ENCODE data around the gene ZNF423.

Gene ZNF423

DNA sequence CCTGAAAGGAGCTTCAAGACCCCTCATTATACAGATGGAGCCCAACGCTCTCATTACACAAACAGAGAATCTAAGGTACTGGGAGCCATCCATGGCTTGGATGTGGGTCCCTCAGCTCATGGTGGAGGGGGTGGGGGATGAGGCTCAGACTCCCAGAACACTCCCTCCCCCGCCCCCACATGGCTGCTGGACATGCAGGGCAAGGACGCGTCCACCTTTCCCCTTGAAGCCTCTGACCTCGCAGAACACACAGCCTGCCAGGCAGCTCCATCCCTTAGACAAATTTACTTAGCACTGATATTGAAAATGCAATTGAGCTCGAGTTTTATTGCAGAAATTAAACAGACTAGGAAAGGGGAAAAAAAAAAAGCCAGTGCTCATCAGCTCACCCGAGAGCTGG lies 203.9 kb downstream of the ZNF423 start:
- no peak for DNase-seq (ENCODE audit: extremely low read depth in 1 of 2, low read depth in 1 of 2)

DNA sequence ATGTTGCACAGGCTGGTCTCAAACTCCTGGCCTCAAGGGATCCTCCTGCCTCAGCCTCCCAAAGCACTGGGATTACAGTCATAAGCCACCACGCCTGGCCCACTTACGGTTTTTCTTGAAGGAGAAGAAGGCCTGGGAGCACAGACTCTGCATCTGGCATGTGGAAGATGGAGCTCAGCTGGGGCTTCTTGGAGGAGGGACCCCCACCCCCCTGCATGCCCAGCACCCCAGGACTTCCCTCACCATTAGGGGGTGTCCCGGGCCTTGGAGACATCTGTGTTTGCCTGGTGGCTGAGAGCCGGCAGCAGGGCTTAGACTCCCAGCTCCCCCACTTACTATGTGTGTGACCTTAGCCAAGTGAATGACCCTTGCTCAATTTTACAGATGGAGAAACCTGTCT lies 204.7 kb downstream of the ZNF423 start:
- DNase-seq (ENCODE audit: extremely low read depth in 1 of 2, low read depth in 1 of 2), result no peak

DNA sequence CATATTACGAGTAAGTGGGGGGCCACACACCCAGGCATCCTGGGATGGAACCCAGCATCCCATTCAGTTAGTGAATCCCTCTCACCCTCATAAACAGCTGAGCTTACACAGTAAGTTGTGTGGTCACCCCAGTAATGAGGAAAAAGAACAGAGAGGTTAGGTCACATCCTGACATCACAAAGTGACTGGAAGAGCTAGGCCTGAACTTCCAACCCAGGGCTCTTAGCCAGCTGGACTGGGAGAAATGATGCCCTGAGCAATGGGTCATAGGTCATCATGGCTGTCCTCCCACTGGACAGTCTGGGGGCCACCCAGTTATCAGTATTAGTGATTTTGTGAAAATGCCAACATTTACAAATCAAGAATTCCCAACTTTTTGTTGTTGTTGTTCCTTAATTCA lies 205.3 kb downstream of the ZNF423 start:
- no peak for DNase-seq (ENCODE audit: extremely low read depth in 1 of 2, low read depth in 1 of 2)

DNA sequence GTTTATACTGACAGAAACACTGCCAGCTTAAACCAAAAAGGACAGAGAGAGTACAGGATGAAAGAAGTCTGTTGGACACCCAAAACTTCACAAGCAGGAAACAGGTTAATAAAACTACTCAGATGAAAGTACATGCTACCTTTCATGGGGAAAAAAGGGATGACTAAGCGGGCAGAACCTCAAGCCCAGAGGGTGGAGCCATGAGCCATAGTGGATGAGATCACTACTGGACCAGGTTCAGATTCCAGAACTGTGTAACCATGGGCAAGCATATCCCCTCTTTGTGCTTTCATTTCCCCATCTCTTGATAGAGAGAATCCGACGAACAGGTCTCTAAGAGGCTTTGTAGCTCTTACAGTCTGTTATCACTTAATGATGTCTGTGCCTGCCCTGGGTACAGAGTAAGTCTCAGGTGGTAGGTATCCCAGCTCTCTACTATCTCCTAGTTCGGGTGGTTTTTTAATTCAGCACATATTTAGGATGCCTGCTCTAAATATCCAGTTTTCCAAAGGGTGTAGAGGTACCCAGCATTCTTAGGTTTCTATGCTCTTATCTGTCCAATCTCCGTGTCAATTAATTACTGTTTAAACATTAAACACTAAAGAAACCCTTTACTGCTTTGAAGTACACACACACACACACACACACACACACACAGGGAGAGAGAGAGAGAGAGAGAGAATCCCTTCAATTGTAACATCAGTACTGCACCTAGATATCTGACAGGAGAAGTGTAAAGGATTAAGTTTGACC lies 206.7 kb downstream of the ZNF423 start:
- no peak for DNase-seq (ENCODE audit: extremely low read depth in 1 of 2, low read depth in 1 of 2)

DNA sequence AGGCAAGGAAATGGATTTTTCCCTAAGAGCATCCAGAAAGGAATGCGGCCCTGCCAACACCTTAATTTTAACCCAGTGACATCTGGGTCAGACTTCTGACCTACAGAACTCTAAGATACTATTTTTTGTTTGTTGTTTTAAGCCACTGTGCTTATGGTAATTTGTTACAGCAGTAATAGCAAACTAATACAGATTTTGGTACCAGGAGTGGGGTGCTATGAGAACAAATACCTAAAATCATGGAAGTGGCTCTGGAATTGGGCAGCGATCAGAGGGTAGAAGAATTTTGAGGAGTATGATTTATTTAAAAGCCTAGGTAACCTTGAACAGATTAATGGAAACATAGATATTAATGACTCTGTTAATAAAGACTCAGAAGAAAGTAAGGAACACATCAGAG lies 208.2 kb downstream of the ZNF423 start:
- DNase-seq (ENCODE audit: extremely low read depth in 1 of 2, low read depth in 1 of 2), result no peak

DNA sequence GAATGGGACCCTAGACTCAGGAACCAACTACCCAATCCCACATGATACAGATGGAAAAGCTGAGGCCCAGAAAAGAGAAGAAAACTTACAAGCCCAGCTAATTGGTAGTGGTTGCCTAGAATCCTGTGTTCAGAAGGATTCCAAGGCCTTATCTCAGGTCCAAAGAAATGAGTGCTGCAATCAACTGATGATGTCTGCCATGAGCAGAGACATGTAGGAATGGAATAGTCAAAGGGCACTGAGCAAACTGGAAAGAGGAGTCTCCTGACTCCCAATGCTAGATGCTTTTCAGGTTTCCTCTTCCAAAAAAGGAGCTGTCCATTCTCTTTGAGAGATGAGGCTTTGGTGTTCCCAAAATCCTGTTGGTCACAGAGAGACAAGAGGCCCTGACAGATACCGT lies 210.6 kb downstream of the ZNF423 start:
- DNase-seq (ENCODE audit: extremely low read depth in 1 of 2, low read depth in 1 of 2), result no peak

DNA sequence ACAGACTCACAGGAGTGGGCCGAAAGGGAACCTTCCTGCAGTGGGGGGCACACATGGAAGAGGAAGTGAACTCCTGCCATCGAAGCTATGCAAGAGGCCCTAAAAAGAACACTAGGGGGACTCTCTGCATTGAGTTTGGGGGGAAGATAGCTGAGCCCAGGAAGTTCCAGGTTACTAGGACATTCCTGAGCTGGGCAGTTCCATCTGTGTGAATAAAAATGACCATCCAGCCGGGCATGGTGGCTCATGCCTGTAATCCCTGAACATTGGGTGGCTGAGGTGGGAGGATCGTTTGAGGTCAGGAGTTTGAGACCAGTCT lies 211.8 kb downstream of the ZNF423 start:
- no peak for DNase-seq (ENCODE audit: extremely low read depth in 1 of 2, low read depth in 1 of 2)

DNA sequence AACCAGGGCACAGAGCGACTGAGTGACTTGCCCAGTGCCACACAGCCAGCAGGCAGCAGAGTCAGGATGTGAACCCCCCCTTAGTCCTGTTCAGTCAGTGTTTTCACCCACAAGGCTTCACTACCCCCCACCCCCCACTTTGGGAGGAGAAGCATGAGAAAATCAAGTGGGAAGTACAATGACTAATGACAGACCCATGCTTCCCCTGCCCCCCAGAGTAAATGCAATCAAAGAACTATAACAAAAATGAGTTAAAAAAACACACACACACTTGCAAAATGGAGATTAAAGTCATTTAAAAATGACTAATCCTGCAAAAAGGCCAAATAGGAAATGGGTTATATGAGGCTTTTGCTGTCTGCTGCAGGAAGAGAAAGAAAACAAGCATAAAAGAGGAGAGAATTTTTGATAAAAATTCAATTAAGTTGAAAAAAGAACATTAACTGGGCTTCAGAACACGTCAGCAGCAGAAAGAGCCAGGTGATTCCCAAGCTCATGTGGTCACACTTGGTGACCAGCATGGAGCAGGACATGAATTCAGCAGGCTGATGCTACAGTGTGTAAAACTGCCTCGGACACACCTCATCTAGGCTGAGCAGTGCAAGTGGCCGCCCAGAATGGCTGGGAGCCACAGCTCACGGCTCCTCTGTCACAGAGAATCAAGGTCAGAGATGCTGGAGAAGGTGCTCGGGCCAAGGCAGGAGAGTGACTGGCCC lies 212.3 kb downstream of the ZNF423 start:
- DNase-seq (ENCODE audit: extremely low read depth in 1 of 2, low read depth in 1 of 2), result no peak

DNA sequence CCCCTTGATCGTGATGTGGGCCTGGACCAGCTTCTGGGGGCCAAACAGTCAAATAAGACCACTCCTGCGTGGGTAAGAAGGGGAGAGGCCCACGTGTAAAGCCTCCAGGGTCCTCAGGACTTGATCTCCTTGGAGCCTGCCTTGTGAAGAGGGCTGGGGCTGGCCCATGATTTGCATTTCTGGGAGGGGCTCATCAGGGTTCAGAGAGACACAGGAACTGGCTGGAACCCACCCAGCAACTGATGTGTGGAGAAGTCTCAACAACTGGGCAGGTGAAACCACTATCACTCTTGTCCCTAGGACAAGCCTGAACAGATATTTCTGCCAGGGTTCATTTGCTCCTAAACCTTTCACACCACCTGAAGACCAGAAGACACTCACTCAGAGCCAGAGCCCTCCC lies 214.7 kb downstream of the ZNF423 start:
- DNase-seq (ENCODE audit: extremely low read depth in 1 of 2, low read depth in 1 of 2), result no peak

DNA sequence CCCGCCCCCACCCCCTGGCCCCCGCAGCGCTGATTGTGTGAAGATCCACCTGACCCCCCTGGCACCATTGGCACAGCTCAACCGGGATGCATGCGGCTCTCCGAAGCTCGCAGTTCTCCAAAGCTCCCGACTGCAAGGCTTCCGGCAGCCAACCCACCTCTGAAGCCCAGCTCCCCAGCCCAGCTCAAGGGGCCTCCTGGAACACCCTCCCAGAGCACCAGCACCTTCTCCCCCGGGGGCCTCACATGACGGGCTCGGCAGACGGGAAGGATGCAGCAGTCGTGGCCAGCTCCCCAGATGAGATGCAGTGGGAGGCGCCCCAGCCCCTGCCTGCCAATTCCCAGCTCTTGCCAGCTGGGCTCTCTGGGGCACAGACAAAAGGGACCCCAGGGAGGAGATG lies 215.3 kb downstream of the ZNF423 start:
- DNase-seq (ENCODE audit: extremely low read depth in 1 of 2, low read depth in 1 of 2), result no peak

DNA sequence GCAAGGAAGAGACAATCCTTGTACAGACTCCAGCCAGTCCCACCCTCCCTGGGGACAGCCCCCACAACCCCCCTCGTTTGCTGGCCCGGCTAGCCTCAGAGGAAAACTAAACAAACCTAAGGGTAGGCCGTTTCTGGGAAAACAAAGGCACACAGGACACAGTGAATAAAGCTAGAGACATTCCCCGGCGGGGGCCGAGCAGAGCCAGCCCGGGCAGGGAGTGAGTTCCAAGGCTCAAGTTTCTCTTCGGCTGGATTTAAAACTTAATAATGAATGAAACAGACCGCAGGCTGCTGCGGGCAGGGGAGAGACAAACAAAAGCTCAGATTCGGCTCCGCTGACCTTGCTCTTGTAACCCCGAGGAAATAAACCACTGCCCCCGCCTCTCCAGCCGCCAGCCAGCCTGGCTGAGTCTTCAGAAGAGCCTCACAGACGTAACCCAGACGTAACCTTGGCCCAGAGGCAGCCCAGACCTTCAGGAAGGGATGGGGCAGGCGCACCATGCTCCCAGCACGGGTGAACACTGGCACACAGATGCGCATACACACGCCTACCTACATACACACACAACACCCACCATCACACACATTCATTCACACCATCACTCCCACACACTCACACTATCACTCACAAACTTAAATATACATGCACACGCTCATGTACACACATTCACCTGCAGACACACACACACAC lies 216.0 kb downstream of the ZNF423 start:
- no peak for DNase-seq (ENCODE audit: extremely low read depth in 1 of 2, low read depth in 1 of 2)

DNA sequence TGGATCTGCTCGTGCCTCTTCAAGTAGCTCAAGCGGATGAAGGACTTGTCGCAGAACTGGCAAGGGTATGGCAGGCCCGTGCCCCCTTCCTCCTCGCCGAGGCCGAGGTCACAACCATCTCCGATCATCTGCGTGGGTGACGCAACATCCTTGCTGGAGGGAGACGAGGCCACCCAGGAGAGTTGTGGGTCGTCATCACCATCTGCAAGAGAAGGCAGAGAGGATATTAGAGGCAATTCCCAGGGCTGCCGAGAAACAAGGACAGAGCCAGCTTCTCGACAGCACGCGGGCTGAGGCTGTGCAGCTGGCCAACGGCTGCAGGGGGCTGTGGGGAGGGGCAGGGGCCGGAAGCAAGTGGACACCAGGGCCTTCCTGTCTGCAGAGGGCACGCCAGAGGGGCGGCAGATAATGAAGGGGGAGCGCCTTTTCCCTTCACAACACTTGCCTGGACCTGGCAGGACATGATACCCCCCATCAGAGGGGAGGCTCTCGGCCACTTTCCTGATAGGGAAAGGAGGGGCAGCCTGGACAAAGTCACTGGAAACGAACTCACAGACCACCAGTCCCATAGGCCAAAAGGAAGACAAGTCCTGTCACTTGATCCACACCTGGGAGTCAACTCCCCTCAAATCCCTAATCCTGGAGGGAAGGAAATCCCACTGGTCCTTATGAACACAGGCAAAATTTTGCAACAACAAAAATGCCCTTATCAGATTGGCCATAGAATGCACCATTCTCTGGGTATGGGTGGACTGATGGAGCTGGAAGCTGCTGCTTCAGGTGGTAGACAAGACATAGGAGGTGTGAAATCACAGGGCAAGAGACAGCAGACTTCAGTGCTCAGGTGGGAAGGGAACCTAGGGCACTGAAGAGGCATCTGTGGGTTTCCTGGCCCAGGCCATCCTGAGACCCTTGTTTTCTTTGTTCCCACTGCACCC lies 217.0 kb downstream of the ZNF423 start:
- DNase-seq (ENCODE audit: extremely low read depth in 1 of 2, low read depth in 1 of 2), result no peak

DNA sequence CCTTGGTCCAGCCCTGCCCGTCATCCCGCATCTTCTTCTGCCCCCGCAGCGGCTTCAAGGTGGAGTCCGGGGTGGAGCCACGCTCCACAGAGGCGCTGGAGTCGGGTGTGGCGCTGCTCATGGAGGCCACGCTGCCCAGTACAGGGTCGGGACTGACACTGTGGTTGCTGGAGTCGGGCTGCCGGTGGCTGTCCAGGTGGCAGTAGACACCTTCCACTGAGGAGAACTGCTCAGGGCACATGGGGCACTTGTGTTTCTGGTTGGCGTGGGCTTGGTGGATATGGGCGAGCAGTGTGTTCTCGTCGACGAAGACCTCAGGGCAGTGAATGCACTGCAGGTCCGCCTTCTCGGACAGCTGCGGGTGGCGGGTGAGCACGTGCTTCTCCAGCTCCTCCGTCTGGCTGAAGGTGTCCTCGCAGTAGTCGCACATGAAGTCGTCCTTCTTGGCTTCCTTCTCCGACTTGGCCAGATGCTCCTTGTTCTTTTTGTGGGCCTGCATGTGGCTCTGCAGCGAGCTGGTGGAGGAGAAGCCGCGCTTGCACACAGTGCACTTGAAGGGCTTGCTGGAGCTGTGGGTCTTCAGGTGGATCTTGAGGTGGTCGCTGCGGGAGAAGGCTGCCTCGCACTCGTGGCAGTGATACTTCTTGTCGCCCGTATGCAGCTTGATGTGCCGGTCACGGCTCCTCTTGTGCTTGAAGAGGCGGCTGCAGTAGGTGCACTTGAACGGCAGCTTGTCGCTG lies 217.8 kb downstream of the ZNF423 start:
- no peak for DNase-seq (ENCODE audit: extremely low read depth in 1 of 2, low read depth in 1 of 2)

DNA sequence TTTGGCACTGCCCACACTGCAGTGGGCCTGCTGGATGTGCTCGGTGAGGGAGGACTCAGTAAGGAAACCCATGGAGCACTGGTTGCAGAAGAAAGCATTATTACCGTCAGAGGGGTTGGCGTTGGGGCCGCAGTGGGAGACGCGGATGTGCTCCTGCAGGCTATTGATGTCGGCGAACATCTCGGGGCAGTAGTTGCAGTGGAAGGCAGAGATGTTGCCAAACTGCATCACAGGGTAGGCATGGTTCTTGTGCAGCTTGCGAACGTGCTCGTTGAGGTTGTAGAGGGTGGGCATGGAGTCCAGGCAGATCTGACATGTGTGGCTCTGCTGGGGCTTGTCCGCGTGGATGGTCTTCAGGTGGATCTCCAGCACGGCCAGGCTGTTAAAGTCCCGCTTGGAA lies 218.4 kb downstream of the ZNF423 start:
- DNase-seq (ENCODE audit: extremely low read depth in 1 of 2, low read depth in 1 of 2), result no peak

DNA sequence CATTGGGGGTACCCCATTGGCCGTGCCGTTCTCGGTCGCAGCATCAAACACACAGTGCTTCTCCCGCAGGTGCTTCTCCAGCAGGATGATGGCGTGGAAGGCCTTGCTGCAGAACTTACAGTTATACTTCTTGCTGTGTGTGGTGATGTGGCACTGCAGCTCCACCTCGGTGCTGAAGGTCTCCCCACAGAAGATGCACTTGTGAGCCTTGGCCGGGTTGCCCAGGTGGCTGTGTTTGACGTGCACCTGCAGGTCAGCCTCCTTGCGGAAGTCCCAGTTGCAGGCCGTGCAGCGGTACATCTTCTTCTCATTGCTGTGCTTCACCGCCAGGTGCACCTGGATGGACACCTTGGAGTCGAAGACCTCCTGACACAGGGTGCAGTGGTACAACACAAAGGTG lies 219.3 kb downstream of the ZNF423 start:
- no peak for DNase-seq (ENCODE audit: extremely low read depth in 1 of 2, low read depth in 1 of 2)

DNA sequence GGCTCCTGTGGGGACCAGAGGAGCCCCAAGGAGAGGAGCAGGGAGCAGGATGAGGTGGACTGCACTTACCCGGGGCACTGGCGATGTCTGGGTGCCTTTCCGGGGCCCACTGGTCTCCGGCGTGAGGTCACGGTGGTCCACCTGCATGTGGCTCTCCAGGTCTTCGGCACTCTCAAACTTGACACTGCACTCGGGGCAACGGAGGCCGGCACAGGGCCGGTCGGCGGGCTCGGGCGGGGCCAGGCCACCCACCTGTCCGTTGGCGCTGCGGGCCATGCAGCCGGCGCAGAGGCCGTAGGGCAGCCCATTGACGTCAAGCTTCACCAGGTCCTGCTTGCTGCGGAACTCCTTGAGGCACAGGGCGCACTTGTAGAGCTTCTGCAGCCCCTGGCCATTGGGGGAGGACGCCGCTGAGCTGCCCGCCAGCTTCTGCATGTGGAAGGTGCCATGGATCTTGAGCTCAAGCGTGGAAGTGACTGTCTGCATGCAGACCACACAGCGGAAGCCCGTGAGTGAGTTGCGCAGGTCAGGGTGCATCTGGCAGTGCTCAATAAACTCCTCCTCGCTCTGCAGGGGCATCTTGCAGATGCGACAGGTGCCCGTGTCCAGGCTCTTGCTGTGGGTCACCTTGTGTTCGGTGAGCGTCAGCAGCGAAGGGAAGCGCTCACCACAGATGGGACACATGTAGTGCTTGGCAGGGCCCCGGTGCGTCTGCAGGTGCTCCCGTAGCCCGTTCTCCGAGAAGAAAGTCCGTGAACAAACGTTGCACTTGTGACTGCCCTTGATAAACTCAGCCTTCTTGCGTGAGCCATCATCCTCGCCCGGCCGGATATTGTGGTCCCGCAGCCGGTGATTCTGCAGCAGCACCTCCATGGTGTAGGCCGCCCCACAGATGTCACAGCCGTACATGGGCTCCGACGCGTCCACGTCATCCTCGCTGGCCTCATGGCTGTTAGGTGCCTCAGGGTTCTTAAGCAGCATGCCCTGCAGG lies 220.0 kb downstream of the ZNF423 start:
- no peak for DNase-seq (ENCODE audit: extremely low read depth in 1 of 2, low read depth in 1 of 2)

DNA sequence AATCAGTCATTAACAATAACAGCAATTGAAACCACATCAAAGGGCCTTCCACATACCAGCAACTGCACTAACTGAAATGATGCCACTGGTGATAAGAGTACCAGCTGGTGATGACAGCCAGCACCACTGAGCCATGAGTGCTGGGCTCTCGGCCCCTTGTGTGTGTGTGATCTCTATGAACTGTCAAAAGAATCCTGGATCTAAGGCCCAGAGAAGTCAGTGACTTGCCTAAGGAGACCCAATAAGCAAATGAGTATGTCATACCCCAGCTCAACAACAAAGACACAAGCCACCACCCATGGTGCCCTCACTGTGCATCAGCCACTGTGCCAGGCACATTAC lies 220.9 kb downstream of the ZNF423 start:
- no peak for DNase-seq (ENCODE audit: extremely low read depth in 1 of 2, low read depth in 1 of 2)

DNA sequence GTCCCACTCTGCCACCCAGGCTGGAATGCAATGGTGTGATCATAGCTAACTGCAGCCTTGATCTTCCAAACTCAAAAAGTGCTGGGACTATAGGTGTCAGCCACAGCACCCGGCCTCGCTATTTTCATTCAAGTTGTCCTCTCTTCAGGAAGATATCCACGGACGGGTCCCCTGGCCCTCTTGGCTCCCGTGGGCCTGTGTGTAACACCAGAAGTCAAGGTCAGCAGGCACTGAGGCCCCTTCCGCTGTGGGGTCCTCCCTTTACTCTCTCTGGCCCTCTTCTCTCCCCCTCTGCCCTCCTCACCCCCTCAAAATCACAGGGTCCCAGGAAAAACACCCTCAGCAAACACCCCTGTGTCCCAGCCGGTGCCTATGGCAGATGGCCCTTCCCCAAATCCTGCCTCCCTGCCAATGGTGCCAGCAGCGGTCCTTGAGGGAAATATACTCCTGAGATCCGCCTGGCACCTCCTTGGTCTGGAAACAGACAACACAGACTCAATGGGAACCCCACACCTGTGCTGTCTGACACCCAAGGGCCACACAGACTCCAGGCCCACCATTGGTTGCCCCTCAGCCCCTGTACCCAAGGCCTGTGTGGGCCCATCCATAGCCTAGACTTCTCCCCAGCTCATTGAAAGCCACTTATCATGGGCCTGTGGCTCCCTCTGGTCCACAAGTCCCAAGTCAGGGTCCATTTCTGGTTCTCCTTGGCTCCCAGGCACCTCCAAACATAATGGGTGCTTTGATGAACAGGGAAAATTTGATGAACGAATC lies 221.5 kb downstream of the ZNF423 start:
- no peak for DNase-seq (ENCODE audit: extremely low read depth in 1 of 2, low read depth in 1 of 2)

DNA sequence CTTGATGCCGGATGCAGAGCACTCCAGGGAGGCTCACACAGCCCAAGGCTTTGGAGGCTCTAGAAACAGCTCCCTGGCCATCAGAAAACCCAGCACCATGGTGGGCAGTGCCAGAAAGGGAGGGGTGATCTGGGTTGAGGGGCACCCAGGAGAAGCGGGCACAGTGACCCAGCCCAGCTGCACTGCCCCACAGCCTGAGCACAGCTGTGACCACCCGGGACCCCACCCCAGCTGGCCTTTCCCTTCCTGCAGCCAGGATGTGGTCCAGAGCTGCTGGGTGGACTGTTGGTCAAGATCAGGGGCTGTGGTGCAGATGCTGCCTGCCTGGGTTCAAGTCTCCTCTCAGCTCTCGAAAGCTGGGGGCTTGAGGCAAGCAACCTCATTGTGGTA lies 223.1 kb downstream of the ZNF423 start:
- no peak for DNase-seq (ENCODE audit: extremely low read depth in 1 of 2, low read depth in 1 of 2)

All from activated CD8-positive, alpha-beta memory T cell treated with anti-CD3 and anti-CD28 coated beads for 1 hour (primary cell).